GM19035 (cell line): ENCODE data around the gene GDF7.

ENCODE experiments used
- ATAC-seq: cut with Tn5 transposase; IDR thresholded peaks from one replicate; pipeline ENCODE4 v1.9.1; 2021; ENCODE audit not compliant: unreplicated experiment

The GDF7 gene

DNA sequence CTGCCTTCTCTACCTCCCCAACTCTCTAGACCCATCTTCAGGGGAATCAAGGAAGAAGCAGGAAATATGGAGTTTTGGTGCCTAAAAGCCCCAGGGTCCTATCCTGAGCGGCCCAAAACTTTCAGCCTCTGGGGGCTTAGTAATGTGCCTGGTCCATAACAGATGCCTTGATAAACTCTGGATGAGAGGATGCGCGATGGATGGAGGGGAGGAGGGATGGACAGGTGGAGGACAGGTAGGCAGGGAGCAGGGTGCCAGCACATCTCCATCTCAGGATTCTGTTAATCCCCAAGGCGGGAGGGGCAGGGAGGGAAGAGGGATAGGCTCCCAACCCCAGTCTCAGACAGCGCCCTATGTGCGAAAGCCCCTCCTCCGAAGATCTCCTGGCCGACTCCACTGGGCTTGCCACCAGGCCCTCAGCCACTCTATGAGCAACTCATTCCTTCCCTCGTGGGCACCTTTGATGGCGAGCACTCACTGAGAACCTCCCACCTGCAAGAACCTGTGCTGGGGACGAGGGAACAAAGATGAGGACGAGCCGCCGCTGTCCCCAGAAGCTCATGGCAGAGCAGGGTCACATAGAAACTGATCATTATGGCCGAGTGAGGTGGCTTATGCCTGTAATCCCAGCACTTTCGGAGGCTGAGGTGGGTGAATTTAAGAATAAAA is 39.1 kb upstream of the GDF7 start:
- ATAC-seq = no peak

DNA sequence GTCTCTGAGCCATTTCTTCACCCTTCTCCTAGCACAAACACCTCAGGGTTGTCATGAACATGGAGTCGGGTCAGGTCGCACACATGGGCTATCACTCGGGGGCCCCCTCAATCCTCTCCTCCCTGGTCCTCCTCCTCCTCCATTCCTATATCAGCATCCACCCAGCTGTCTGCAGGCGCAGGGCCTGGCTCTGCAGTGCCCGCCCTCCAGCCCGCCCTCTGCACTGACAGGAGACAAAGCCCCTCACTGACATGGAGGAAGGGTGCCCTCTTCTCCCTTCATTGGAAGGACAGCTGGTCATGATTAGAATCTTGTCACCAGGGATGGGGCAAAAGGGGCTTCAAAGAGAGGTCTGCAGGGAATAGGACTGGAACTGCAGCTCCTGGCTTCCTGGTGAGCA is 37.8 kb upstream of the GDF7 start:
- ATAC-seq = no peak

DNA sequence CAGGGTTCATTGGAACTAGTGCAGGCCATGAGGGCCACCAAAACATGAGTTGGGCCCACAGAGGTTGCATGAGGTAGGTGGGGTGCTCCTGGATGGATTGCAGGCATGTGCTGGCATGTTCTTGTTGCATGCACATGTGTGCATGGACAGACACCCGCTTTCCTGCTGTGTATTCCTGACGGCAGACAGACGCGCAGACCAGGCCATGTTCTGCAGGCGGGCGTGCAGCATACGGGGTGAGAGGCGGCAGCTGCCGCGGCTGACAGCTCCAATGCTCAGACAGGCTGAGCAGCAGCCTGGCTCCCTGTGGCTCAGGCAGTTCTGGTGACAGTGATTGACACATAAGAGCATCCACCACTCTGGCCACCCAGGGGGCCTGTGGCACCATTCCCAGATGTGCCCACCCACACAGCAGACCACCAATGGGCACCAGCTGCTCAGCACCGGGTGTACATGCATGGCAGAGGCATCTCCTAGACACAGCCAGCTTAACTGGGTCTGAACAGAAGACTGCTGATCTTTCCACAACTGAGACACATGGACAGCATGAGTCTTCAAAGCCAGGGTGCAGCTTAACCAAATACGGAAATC is 37.3 kb upstream of the GDF7 start:
- no peak for ATAC-seq

DNA sequence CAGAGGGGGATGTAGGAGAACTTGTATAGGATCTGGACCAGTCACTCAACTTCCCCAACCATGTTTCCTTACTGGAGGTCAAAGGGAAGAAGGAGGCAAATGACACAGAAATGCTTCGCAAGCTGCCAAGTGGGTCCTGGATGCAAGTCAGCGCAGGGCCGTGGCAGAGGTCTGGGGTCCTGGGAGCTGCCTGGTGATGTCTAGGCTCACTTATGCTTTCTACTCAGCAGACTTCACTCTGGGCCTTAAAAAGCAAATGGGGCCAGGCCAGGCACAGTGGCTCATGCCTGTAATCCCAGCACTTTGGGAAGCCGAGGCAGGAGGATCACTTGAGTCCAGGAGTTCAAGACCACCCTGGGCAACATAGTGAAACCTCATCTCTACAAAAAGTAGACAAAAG is 36.0 kb upstream of the GDF7 start:
- ATAC-seq = no peak

DNA sequence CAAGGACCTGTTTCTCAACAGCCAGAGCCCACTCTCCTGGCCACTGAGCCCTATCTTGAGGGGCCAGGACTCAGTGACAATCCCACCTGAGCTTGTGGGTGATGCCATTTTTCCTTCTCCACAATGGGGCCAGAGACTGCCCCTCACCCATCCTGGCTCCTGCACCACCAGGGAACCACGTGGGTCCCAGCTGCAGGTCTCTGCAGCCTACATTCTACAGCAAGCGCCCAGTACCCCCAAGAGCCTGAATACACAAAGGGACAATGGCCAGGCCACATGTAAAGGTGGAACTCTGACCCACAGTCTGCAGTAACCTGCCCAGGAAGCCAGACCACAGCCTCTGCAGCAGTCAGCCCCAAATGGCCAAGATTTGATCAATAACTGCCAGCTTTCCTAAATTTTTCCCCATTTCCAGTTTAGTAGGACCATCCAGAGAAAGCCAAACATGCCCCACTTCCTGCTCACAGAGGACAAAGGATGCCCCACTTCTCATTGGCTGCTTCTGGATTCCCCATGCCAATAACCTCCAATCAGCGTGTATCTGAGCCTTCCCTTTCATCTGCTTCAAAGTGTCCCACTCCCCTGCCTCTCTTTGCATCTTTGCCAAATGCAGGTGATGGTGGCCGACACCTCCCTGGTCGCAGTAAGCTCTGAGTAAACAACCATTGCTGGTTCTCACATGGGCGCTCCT is 35.2 kb upstream of the GDF7 start:
- ATAC-seq = no peak

DNA sequence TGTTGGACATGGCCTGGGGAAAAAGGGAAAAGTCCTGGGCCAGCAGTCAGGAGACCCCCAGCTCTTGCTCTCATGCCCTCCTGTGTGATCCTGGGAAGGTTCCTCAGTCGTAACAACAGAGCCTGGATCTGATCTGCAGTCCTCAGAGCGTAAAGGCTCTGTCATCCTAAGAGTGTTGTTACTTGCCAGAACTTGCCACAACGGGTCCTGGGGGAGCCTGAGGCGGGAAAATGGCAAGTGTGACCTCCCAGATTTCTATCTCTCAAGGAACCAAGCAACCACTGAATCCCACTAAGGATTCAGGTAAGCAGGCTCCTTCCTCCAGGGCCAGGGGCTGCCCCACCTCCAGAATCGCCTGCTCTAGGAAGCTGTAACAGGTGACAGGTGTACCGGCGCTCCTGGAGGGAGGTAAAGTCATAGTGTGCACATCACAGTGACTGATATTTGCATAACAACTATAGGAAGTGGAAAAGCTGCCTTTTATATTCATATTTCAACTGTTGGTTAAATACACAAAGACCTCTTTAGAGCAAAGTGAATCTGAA is 34.4 kb upstream of the GDF7 start:
- ATAC-seq = no peak

DNA sequence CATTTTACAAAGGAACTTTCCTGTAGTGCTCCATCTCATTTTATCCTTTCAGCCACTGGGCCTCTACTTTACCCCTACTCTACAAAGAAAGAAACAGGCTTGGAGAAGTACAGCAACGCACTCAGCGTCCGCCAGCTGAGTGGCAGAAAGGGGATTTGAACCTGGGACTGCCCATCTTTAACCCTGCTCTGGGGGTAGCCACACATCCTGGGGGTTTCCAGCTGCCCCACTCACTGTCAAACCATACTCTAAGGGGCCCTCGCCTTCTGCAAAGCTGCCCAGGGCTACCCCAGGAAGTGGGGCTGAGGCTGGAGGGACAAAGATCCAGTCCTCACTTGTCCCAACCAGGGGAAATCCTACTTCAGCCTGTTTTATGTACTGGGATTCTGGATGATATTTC is 33.9 kb upstream of the GDF7 start:
- ATAC-seq = no peak

DNA sequence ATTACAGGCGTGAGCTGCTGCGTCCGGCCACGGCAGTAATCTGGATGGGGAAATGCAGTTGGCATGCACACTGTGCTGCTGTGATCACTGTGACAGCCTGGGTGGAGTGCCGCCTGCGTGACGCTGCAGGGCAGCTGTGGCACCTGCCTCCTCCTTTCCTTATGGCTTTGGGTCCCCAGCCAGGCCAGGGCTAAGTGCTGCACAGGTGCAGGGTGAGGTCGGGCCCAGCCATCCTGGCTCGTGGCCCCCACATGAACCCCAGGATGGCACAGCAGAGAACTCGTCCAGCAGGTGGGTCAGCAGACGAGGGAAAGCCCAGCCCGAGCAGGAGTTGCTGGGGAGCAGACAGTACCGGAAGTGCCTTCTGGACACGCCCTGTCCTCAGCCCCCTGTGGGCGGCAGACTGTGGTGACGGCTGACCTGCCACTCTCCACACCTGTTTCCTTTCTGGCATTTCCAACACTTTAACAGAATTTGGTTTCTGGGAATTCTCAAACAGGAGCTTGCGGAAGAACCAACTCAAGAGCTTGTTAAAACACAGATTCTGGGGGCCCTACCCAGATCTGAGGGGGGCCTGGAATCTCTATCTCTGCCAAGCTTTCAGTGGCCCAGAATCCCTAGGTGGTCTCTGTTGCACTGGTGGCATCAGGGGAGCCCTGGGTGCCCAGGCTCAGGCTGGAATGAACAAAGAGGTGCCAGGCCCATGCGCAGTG is 33.0 kb upstream of the GDF7 start:
- no peak for ATAC-seq

DNA sequence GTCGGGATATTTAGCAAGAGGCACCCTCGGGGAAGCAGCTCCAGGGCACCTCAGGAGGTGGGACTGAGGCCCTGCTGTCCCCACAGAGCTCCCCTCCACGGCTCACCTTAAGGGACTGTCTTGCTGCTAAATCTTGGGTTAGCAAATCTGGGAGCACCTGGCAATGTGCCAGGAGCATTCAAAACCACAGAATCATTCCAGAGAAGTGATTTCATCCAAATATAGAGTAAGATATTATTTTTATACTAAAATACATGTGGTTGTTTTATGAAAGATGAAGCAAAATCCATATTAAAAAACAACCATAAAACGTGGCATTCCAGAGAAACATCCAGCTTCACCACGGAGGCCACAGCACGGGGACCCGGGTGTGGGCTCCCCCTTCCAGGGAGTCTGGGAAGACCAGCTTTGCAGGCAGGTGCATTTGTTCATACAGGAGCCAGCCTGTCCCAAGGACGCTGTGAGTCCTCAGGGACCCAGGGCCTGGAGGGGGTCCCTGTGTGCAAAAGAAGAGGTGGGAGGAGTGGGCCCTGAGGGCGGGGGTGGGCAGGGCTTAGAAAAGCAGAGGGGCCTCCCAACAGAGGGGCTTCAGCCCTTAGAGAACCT is 32.3 kb upstream of the GDF7 start:
- ATAC-seq = no peak

DNA sequence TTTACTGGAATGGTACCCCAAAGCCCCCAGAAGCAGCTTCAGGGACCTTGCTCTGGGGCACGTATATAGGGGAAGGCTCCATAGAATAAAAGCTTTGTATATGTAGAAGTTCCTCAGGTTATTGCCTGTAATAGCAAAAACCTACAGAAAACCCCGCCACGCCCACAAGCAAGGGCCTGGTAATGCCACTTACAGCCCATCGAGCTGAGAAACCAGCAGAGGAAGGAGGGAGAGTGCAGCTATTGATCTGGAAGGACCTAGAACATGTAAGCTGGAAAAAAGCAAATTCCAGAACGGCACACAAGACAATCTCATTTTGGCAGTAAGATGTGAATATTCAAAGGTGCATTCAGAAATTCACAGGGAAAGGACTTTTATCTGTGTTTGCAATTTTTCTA is 31.8 kb upstream of the GDF7 start:
- ATAC-seq = no peak

DNA sequence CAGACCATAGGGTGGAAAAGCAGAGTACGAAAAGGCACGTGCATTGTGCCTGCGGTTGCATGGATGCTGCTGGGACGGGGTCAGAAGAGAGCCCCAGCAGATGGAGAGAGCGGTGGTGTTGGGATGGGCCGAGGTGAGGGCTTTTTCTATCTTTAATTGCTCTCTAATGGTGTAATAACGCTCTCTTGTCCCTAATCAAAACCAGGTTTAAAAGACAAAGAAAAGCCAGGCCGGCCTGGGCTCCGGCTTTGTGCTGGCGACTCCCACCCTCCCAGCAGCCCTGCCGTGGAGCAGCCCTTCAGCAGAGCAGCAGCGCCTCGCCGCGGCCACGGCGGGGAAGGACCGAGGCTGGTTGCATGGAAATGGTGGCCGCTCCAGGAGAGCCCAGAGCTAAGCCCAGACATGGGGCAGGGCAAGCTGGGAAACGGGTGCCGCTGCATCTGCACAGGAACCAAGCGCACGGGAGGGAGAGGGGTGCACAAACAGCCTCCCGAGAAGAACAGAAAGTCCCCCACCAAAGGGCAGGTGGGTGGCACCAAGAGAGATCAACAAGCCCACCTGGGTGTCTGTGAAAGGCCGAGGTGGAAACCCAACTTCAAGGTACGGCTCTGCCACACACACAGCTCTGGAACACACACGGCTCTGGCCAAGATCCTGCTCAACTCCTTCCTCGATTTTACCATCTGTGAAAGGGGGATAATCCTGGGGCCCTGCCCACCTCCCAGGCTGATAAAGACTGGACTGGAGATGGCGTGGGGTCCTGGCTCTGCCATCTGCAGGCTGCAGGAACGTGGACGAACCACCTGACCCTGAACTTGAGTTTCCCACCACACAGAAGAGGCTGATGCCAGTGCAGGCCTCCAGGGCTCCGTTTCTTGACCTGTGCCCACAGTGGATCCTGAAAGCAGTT is 31.0 kb upstream of the GDF7 start:
- ATAC-seq = peak; percentile 54

DNA sequence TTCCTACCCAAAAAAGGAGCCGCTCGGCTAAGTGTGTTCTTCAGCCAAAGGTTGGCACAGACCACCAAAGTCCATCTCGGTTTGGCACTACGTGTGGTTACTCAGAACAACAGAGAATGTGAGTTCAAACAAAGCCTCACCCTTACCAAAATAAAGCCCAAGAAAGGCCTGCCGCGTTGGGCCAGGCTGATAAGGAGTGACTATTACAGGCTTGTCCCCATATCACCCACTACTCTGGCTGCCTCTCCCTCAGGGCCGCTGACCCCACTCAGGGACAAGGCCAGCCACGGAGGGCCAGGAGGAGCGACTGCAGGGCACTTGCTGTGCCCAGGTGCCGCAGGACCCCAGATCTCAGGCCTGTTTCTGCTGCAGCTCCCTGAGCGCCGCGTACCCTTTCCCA is 29.8 kb upstream of the GDF7 start:
- no peak for ATAC-seq

DNA sequence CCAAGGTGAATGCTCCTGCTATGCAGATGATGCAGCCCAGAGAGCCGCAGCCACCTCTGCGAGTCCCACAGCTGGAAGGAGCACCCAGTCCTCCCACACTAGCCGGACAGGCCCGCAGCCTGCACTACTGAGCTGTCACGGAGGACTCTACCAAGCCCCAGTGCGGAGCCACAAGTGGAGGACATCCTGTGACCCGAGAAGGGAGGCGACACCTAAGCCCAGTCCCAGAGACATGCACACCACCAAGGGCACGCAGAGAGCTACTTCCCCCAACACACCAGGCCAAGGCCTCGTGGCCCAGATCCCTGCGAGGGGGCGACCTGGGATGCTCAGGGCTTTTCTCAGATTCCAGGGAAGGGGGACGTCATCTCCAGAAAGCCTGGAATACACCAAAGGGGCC is 28.9 kb upstream of the GDF7 start:
- ATAC-seq = no peak

DNA sequence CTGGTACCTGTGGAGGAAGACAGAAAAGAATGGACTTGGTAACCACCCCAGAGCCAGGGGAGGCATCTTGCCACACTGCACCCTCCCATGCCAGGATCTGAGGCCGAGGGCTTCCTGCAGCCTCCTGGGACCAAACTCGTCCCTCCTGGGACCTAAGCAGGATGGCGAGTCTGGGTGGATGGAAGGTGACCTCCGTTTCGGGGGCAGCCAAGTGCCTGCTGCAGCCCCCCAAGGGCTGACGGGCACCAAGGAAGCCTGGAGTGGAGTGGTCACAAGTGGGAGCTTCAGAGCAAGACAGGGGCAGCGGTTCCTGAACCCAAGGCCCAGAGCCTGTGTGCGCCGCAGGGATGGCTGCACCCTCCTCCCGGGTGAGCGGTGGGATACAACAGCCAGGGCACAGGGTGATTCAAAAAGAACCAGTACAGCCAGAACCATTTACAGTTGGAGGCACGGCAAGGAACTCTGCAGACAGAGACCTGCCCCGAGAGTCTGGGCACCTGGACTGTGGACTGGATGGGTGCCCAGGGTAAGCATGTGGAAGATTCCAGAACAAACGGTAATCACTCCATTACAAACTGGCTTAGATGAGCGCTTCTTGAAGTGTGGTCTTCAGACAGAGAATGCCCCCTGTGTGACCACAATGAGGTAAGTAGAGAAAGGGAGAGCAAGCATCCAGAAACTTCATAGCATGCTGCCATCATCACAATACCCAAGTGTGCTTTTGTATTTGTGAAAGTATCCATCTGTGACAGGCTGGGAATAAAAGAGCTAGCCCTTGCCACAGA is 28.1 kb upstream of the GDF7 start:
- no peak for ATAC-seq

DNA sequence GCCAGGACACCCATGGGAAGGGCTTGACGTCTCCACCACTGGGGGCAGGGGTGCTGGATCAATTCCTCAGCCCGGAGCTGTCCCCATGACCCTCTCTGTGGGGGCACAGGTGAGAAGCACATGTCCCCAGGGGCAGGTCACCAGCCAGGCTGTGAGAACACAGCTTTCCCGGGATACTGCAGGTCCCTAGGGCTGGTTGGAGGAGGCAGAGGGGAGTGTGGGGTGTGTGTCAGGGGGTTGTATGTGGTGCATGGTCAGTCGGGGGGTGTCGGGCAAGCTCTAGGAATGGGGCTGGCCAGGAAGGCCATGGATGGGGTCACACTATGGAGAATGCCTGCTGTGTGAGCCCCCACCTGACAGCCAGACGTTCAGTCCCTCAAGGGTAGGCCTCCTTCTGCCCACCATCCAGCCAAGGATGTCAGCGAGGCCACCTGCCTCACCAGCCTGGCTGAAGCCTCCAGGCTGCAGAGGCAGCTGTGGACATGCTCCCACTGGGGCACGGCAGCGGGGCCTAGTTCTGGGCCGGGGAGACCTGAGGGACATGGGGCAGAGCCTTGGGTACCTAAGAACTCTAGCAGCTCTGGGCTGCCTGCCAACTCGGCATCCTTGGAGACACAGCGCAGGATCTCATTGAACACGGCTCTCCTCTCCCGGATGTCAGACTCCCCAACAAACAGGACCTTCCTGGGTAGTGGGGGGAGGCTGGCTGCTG is 26.4 kb upstream of the GDF7 start:
- ATAC-seq = no peak

DNA sequence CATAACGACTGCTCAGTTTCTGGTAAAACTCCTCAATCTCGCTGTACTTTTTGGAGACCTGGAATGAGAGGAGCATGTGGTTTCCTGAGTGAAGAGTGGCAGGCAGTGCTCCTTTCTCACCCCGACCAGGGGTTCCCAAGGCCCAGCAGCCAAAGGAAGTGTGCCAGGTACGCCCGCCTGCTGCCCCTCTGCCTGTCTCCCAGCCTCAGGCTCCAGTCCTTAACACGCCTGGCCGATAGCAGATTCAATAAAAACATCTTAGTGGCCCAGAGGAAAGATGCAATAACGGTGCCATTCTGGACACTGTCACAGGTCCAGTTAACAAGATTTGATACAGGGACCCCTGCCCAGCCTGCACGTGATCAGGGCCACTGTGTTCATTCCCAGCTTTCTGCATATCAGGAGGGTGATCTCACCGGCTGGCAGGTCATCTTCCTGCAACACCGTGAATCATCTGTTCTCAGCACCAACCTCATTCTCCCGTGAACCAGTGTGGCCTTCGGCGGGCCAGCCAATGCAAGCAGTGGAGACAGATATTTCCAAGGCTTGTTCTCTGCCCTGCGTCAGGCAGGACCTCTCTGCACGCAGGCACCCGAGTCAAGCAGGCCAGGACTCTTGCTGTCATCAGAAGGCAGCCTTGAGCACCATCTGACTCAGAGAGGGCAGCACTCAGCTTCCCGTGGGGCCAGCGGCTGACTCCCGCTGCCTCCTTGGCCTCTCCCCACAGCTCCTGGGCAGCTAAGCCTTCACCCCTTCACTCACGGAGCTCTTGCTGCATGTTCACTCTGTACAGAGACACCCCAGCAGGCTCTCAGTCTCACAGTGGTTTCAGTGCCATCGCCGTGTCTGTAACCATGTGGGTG is 25.6 kb upstream of the GDF7 start:
- no peak for ATAC-seq

DNA sequence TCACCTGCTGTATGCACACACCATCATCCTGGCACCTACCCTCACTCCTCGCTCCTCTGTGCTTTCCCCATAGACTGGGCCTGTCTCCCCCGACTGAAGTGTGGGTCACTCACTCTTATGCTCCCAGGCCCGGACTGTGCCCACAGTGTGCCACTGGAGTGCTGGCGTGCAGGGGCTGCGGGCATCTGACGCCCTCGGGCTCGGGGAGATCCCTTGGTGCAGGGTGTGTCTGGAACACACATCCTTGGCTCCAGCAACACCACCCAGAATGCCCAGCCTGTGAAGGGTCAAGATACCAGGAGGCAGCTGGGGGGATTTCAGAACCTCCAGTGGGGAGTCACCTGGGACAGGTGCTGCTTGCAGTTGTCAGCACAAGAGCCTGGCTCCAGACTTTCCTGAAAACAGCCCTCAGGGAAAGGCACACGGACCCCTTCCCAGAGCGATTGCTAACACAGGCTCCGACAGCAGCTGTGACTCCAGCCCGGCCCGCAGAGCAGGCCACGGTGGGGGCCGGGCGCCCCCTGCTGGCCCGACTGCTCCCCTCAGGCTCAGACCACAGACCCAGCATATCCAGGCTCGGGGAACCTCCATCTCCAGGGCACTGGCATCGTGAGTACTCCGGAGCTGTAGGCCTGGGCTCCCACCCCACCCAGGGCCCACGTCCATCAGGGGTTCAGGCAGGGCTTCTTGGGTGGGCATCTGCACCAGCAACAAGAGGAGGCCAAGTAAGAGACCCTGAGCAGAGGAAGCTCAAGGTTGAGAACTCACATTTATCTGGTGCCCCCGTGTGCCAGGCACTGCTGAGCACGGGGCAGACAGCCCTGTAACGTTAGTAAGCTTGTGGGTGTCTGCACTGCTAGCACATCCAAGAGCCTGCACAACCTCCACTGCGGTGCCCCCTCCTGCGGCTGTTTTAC is 24.6 kb upstream of the GDF7 start:
- peak; percentile 94 for ATAC-seq
